Subcutaneous adipose tissue (tissue), 4 donors: ENCODE data around the gene P2RX4. TPM values are rescaled to one million over a fixed set of nuclear protein-coding genes. Genes with fewer than 3 reads are reported as not detected.

Source experiments
- total RNA-seq, 4 donors: library from RNA; depleted of rRNA; stranded (reverse); fragments of >200 nt; gene quantifications; one replicate each; pipeline ENCODE4 v1.1.0, GENCODE V29; 2016
- TF ChIP-seq, protein P1 (sequence below): fragments of 450-650 bp; IDR thresholded peaks from one replicate; pipeline ENCODE4 v1.5.1; 2016; ENCODE audit warnings: low read depth, mild to moderate bottlenecking, control low read depth, antibody characterized with exemption, moderate library complexity

Gene P2RX4
- total RNA-seq, 4 donors from 2014 or later = 22.2 to 219 (median 39.9) TPM

DNA sequence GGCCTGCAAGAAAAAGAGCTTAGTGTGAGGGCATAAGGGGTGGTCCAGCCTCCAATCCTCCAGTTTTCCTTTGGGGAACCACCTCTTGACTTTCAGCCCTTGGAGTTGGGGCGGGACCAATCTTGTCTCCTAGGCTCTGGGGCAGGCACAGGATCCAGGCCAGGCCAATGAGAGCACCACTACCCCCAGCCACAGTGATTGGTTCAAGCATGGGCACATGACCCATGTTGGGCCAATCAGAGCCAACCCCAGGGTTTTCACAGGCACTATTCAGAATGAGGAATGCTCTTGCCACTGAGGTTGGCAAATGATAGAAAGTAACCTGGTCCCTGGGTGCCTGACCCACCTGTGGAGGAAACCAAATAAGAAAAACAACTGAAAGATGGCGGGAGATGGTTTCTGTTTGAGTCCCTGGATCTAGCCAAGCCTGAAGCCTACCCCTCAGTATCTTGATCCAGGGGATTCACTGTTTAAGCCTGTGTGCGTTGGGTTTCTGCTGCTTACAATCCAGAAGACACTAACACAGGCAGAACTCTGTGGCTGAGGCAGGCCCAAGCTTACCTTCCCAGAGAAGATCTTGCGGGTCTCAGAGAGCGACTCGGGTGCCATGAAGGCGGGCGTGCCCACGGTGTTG is 42.9 kb downstream of the P2RX4 start:
- TF ChIP-seq, protein P1, sequence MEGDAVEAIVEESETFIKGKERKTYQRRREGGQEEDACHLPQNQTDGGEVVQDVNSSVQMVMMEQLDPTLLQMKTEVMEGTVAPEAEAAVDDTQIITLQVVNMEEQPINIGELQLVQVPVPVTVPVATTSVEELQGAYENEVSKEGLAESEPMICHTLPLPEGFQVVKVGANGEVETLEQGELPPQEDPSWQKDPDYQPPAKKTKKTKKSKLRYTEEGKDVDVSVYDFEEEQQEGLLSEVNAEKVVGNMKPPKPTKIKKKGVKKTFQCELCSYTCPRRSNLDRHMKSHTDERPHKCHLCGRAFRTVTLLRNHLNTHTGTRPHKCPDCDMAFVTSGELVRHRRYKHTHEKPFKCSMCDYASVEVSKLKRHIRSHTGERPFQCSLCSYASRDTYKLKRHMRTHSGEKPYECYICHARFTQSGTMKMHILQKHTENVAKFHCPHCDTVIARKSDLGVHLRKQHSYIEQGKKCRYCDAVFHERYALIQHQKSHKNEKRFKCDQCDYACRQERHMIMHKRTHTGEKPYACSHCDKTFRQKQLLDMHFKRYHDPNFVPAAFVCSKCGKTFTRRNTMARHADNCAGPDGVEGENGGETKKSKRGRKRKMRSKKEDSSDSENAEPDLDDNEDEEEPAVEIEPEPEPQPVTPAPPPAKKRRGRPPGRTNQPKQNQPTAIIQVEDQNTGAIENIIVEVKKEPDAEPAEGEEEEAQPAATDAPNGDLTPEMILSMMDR = no peak

DNA sequence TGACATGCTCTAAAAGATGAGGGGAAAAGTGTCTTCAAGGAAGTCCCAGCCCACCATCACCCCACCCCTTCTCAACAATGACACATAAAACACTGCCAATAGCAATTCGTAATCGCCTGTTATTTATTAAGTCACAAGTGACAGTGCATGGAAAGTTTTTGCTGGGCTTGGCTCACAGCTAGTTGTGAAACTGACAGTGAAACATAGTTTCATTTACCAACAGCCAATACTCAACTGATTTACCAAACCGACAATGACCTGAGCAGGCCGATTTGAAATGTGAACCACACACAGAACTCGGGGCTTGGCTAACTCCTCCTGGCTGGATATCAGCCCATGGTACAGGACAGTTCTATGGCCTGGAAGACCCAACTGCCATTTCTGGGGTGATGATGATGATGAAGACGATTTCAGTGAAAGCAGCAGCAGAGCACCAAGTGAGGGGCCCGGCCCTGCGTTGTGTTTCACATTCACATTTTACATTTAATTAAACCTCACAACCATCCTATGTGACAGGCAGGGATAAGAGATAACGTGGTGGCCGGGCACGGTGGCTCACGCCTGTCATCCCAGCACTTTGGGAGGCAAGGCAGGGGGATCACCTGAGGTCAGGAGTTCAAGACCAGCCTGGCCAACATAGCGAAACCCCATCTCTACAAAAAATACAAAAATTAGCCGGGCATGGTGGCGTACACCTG is 43.9 kb downstream of the P2RX4 start:
- TF ChIP-seq, protein P1 = no peak

- TF ChIP-seq, protein P1 = no peak
Observed at GRCh38 chr12:121255433-121255832, 45.5 kb downstream of the P2RX4 start.

GRCh38 chr12:121259074-121259473 is 49.1 kb downstream of the P2RX4 start:
- TF ChIP-seq, protein P1 = no peak

DNA sequence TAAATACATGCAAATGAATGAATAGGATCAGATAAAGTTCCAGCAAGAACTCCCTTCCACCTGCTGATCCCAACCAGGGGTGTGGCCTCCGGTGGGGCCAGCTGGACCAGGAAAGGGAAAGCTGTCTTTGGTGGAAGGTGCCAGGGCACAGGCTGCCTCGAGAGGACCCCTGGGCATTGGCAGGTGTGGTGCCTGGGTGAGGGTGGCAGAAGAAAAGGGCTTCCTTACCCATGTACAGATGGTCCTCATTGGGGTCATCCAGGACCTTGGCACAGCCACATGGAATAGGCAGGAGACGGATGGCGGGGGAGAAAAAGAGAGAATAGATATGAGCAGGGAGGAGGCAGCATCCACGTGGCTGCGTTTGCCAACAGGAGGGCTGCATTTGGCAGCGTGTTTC is 50.2 kb downstream of the P2RX4 start:
- TF ChIP-seq, protein P1 = no peak

- TF ChIP-seq, protein P1 = no peak
Observed at GRCh38 chr12:121261398-121261797, 51.5 kb downstream of the P2RX4 start.

DNA sequence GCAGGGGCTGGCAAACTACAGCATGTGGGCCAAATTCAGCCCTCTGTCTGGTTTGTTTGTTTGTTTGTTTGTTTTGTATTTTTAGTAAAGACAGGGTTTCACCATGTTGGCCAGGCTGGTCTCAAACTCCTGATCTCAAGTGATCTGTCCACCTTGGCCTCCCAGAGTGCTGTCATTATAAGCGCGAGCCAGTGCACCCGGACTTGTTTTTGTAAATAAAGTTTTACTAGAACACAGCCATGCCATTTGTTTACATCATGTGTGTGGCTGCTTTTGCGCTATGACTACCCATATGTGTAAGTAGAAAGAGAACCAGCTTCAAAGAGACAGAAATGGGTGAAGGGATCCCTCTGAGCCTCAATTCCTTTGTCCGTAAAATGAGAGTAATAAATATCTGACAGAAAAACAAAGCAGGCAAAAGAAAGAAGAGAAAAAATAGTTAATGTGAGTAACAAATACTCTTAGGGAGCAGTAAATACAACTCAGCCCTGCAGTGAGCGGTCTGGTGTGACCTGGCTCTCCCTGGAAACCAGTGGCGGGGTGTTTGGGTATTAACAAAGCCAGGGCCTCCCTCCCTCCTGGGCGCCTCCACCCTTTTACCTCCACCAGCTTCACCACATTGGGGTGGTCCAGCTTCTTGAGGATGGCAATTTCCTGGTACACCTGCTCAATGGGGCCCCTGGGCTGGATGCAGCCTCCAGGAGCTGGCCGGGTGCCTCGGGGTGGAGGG is 53.4 kb downstream of the P2RX4 start:
- TF ChIP-seq, protein P1 = no peak
